Measurements from ENCODE around the gene SPATS2. TPM values are rescaled to one million over a fixed set of nuclear protein-coding genes. Genes with fewer than 3 reads are reported as not detected.
A peak's percentile ranks its signal among the peaks of the same experiment; 100 is the strongest.

The SPATS2 gene
- polyA plus RNA-seq, 1 of the 3 experiments (the other 2 are of a cell fraction), result 72.9 TPM

DNA sequence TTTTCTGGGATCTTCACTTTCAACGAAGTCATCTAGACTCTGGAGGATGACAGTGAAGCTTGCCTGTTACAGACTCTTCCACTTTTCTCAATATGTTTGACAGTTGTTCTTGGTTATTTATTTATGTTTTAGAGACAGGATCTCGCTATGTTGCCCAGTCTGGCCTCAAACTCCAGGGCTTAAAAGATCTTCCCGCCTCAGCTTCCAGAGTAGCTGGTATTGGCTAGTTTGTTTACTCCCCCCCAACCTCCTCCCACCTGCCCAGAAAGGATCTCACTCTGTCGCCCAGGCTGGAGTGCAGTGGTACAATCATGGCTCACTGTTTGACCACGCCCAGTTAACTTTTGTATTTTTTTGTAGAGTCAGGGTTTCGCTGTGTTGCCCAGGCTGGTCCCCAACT is 3.3 kb downstream of the SPATS2 start:
- DNase-seq, result no peak
- H3K9me2 ChIP-seq, result no peaks in the 10 kb centered on the region
- CTCF ChIA-PET, result interaction anchor here (1.4 to 16.8 kb wide), 6 partner anchors 10 to 146 kb away, joined by 3 to 617 read pairs (median 6); no protein-coding TSS in a partner anchor
- no peaks in the 10 kb centered on the region for H3K9me3 ChIP-seq
- H2AFZ ChIP-seq (ENCODE audit: low read depth), result no peak overlapping the region
- peaks cover 65% of the 10 kb centered on the region for H4K20me1 ChIP-seq (ENCODE audit: insufficient read depth)
- no peak overlapping the region for H3K4me3 ChIP-seq (ENCODE audit: low read depth in 2 of 2, low read length in 1 of 2)
- WGBS (ENCODE audit: low lambda C conversion rate), result 91% methylated on average over 6 of the region's 6 CpGs
- H3K79me2 ChIP-seq (ENCODE audit: insufficient read depth), result peaks cover 87% of the 10 kb centered on the region
- POLR2A ChIA-PET, result no interaction called here
- H3F3A ChIP-seq (replicated peaks; ENCODE audit: insufficient read depth), result peaks cover 10% of the 10 kb centered on the region
- no peak overlapping the region for H3K9ac ChIP-seq
- peaks cover 0 to 36% of the 10 kb centered on the region in 2 experiments for H3K36me3 ChIP-seq (replicated peaks in 1 of 2; ENCODE audit: control insufficient read depth in 1 of 2, insufficient read depth in 2 of 2, low read length in 1 of 2)
- H3K4me1 ChIP-seq (ENCODE audit: control insufficient read depth in 1 of 2, insufficient read depth in 2 of 2, low read depth in 1 of 2, low read length in 1 of 2), result peaks cover 0 to 6% of the 10 kb centered on the region in 2 experiments; a peak in 2 of 4 replicates
- no peaks in the 10 kb centered on the region for H3K27me3 ChIP-seq (ENCODE audit: insufficient read depth)
- peak overlapping the region; percentile 82 for H3K4me2 ChIP-seq
- TF ChIP-seq RXRA (IDR thresholded peaks at IDR 0.05; ENCODE audit: borderline replicate concordance, low read depth), result no peak
- TF ChIP-seq FOXM1 (IDR thresholded peaks at IDR 0.05; ENCODE audit: low read depth), result no peak
- TF ChIP-seq POLR2AphosphoS5 (IDR thresholded peaks at IDR 0.05; ENCODE audit: low read depth, low read length), result no peak
- TF ChIP-seq TAF1 (IDR thresholded peaks at IDR 0.05; ENCODE audit: borderline replicate concordance, low read depth, low read length), result no peak
- H3K27ac ChIP-seq (ENCODE audit: low read depth in 2 of 2, low read length in 1 of 2), result no peak overlapping the region; a peak in 1 of 4 replicates

DNA sequence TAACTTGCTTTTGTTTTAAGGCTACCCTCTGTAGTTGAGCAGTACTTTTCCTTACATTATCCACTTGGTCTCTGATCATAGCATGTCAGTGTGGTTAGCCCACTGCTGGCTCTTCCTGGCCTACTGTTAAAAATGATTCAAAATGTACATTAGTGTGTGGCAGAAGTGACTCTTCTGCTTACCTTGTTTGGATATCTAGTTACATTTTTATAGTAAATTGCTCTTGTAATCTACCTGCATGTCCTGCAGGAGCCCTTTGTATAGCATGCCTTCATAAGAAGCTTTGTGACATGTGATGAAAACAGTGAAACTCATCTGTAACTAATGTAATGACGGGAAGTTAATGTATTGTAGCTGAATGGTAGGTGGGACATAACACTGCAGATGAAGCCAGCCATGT is 8.1 kb downstream of the SPATS2 start:
- CTCF ChIA-PET, result interaction anchor here (0.7 to 3.7 kb wide), 3 partner anchors 17 to 137 kb away, joined by 3 to 12 read pairs (median 4); no protein-coding TSS in a partner anchor
- POLR2A ChIA-PET, result interaction anchor here (1.2 kb wide), 1 partner anchor 8 kb away, joined by 3 read pairs; the partner anchor contains the start of gene SPATS2
- no peaks in the 10 kb centered on the region for H3F3A ChIP-seq (replicated peaks; ENCODE audit: insufficient read depth)

More for the DNA sequence above, 8.1 kb downstream of the SPATS2 start:
- peaks cover 93% of the 10 kb centered on the region for H4K20me1 ChIP-seq (ENCODE audit: insufficient read depth)
- WGBS (ENCODE audit: low lambda C conversion rate), result 90% methylated on average over 1 of the region's 1 CpG
- no peak overlapping the region for H3K9ac ChIP-seq
- H3K4me1 ChIP-seq (ENCODE audit: control insufficient read depth in 1 of 2, insufficient read depth in 2 of 2, low read depth in 1 of 2, low read length in 1 of 2), result no peaks in the 10 kb centered on the region
- no peak overlapping the region for H2AFZ ChIP-seq (ENCODE audit: low read depth)
- no peaks in the 10 kb centered on the region for H3K9me2 ChIP-seq
- no peak for DNase-seq
- H3K9me3 ChIP-seq, result no peaks in the 10 kb centered on the region
- peaks cover 0 to 34% of the 10 kb centered on the region in 2 experiments for H3K36me3 ChIP-seq (replicated peaks in 1 of 2; ENCODE audit: control insufficient read depth in 1 of 2, insufficient read depth in 2 of 2, low read length in 1 of 2)
- peaks cover 100% of the 10 kb centered on the region for H3K79me2 ChIP-seq (ENCODE audit: insufficient read depth)
- no peak overlapping the region; a peak in 1 of 4 replicates for H3K4me3 ChIP-seq (ENCODE audit: low read depth in 2 of 2, low read length in 1 of 2)
- H3K4me2 ChIP-seq, result no peak overlapping the region
- H3K27ac ChIP-seq (ENCODE audit: low read depth in 2 of 2, low read length in 1 of 2), result no peak overlapping the region
- TF ChIP-seq ELF1 (IDR thresholded peaks at IDR 0.05) (no peak), TCF12 (IDR thresholded peaks at IDR 0.05) (no peak), JUND (IDR thresholded peaks at IDR 0.05) (no peak), NRF1 (IDR thresholded peaks at IDR 0.05; ENCODE audit: low read depth, low read length) (no peak), FOXM1 (IDR thresholded peaks at IDR 0.05; ENCODE audit: low read depth) (no peak), NFIC (IDR thresholded peaks at IDR 0.05; ENCODE audit: borderline replicate concordance) (no peak), RAD21 (IDR thresholded peaks at IDR 0.05; ENCODE audit: low read length) (no peak), MEF2A (IDR thresholded peaks at IDR 0.05; ENCODE audit: borderline replicate concordance, low read depth) (no peak), GABPA (IDR thresholded peaks at IDR 0.05; ENCODE audit: low read depth) (no peak)
- TF ChIP-seq, protein P1, sequence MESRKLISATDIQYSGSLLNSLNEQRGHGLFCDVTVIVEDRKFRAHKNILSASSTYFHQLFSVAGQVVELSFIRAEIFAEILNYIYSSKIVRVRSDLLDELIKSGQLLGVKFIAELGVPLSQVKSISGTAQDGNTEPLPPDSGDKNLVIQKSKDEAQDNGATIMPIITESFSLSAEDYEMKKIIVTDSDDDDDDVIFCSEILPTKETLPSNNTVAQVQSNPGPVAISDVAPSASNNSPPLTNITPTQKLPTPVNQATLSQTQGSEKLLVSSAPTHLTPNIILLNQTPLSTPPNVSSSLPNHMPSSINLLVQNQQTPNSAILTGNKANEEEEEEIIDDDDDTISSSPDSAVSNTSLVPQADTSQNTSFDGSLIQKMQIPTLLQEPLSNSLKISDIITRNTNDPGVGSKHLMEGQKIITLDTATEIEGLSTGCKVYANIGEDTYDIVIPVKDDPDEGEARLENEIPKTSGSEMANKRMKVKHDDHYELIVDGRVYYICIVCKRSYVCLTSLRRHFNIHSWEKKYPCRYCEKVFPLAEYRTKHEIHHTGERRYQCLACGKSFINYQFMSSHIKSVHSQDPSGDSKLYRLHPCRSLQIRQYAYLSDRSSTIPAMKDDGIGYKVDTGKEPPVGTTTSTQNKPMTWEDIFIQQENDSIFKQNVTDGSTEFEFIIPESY (IDR thresholded peaks at IDR 0.05; ENCODE audit: borderline replicate concordance, low read depth), result no peak
- TF ChIP-seq, protein P2, sequence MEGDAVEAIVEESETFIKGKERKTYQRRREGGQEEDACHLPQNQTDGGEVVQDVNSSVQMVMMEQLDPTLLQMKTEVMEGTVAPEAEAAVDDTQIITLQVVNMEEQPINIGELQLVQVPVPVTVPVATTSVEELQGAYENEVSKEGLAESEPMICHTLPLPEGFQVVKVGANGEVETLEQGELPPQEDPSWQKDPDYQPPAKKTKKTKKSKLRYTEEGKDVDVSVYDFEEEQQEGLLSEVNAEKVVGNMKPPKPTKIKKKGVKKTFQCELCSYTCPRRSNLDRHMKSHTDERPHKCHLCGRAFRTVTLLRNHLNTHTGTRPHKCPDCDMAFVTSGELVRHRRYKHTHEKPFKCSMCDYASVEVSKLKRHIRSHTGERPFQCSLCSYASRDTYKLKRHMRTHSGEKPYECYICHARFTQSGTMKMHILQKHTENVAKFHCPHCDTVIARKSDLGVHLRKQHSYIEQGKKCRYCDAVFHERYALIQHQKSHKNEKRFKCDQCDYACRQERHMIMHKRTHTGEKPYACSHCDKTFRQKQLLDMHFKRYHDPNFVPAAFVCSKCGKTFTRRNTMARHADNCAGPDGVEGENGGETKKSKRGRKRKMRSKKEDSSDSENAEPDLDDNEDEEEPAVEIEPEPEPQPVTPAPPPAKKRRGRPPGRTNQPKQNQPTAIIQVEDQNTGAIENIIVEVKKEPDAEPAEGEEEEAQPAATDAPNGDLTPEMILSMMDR (IDR thresholded peaks at IDR 0.05), result no peak
- TF ChIP-seq, protein P3, sequence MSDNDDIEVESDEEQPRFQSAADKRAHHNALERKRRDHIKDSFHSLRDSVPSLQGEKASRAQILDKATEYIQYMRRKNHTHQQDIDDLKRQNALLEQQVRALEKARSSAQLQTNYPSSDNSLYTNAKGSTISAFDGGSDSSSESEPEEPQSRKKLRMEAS (IDR thresholded peaks at IDR 0.05; ENCODE audit: low read depth), result no peak
- TF ChIP-seq, protein P4, sequence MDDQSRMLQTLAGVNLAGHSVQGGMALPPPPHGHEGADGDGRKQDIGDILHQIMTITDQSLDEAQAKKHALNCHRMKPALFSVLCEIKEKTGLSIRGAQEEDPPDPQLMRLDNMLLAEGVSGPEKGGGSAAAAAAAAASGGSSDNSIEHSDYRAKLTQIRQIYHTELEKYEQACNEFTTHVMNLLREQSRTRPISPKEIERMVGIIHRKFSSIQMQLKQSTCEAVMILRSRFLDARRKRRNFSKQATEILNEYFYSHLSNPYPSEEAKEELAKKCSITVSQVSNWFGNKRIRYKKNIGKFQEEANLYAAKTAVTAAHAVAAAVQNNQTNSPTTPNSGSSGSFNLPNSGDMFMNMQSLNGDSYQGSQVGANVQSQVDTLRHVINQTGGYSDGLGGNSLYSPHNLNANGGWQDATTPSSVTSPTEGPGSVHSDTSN (IDR thresholded peaks at IDR 0.05), result no peak
- TF ChIP-seq, protein P5, sequence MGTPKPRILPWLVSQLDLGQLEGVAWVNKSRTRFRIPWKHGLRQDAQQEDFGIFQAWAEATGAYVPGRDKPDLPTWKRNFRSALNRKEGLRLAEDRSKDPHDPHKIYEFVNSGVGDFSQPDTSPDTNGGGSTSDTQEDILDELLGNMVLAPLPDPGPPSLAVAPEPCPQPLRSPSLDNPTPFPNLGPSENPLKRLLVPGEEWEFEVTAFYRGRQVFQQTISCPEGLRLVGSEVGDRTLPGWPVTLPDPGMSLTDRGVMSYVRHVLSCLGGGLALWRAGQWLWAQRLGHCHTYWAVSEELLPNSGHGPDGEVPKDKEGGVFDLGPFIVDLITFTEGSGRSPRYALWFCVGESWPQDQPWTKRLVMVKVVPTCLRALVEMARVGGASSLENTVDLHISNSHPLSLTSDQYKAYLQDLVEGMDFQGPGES (IDR thresholded peaks at IDR 0.05; ENCODE audit: low read depth, low read length), result no peak
- H3K27me3 ChIP-seq (ENCODE audit: insufficient read depth), result no peaks in the 10 kb centered on the region
